SK-N-SH (cell line): ENCODE data around the gene CCDC61. TPM values are rescaled to one million over a fixed set of nuclear protein-coding genes. Genes with fewer than 3 reads are reported as not detected.

Experiments used
- CTCF ChIA-PET: fragments of 300-600, 350-600 bp; formaldehyde crosslinking; extraction: SDS; loops from one replicate; lab custom pipeline; 2021; lab: Yijun Ruan, JAX
- POLR2A ChIA-PET: fragments of 350-600 bp; sonication (Branson Sonifier 250); formaldehyde crosslinking; extraction: SDS; loops from one replicate; lab custom pipeline; 2020; ENCODE audit warnings: antibody characterized with exemption, inconsistent platforms; lab: Yijun Ruan, JAX
- DNase-seq: peaks from one replicate; pipeline ENCODE4 v3.0.0; 2012
- H2AFZ ChIP-seq: fragments of 200-600 bp; sonication (generic); 2 replicates; pipeline ENCODE4 v1.8.1; 2016; ENCODE audit warnings: antibody characterized with exemption, mild to moderate bottlenecking, low read depth
- H3F3A ChIP-seq: fragments of 200-600 bp; sonication (generic); replicated peaks from 2 replicates; pipeline ENCODE3; 2016; ENCODE audit warnings: antibody characterized with exemption, mild to moderate bottlenecking; ENCODE audit not compliant: insufficient read depth
- H3K27ac ChIP-seq, 2 experiments: fragments of 200-500 bp in 1 of 2; fragments of 200-600 bp in 1 of 2; sonication (Bioruptor generic) in 1 of 2; sonication (generic), shearing (Covaris generic) in 1 of 2; 2 replicates each; pipeline versions ENCODE4 v1.5.1 to v1.6.1; 2014 to 2016; ENCODE audit warnings: low read depth in 2 of 2, inconsistent platforms in 1 of 2, low read length in 1 of 2, mild to moderate bottlenecking in 1 of 2, mixed read lengths in 1 of 2
- H3K27me3 ChIP-seq: fragments of 200-600 bp; sonication (generic), shearing (Covaris generic); 2 replicates; pipeline ENCODE4 v1.6.1; 2016; ENCODE audit warnings: mixed run types; ENCODE audit not compliant: insufficient read depth
- H3K36me3 ChIP-seq, 2 experiments: fragments of 200-500 bp in 1 of 2; fragments of 200-600 bp in 1 of 2; sonication (Bioruptor generic) in 1 of 2; sonication (generic) in 1 of 2; replicated peaks in 1 of 2; 2 replicates each; pipeline versions ENCODE3 to v1.5.1; 2014 to 2016; ENCODE audit warnings: low read length in 1 of 2, mild to moderate bottlenecking in 1 of 2; ENCODE audit not compliant: insufficient read depth in 2 of 2, control insufficient read depth in 1 of 2
- H3K4me1 ChIP-seq, 2 experiments: fragments of 200-500 bp in 1 of 2; fragments of 200-600 bp in 1 of 2; sonication (Bioruptor generic) in 1 of 2; sonication (generic), shearing (Covaris generic) in 1 of 2; 2 replicates each; pipeline versions ENCODE4 v1.5.1 to v1.6.1; 2014 to 2016; ENCODE audit warnings: low read depth in 1 of 2, low read length in 1 of 2, mixed run types in 1 of 2; ENCODE audit not compliant: insufficient read depth in 2 of 2, control insufficient read depth in 1 of 2
- H3K4me2 ChIP-seq: fragments of 200-600 bp; sonication (generic), shearing (Covaris generic); 2 replicates; pipeline ENCODE4 v1.6.1; 2017; ENCODE audit warnings: mixed run types
- H3K4me3 ChIP-seq, 2 experiments: fragments of 200-500 bp in 1 of 2; fragments of 200-600 bp in 1 of 2; sonication (Bioruptor generic) in 1 of 2; sonication (generic), shearing (Covaris generic) in 1 of 2; 2 replicates each; pipeline versions ENCODE4 v1.5.1 to v1.8.1; 2014 to 2016; ENCODE audit warnings: low read depth in 2 of 2, inconsistent platforms in 1 of 2, low read length in 1 of 2, mild to moderate bottlenecking in 1 of 2, mixed read lengths in 1 of 2, moderate library complexity in 1 of 2
- H3K79me2 ChIP-seq: fragments of 200-600 bp; sonication (generic); 2 replicates; pipeline ENCODE4 v1.8.1; 2017; ENCODE audit warnings: mild to moderate bottlenecking; ENCODE audit not compliant: insufficient read depth
- H3K9ac ChIP-seq: fragments of 200-600 bp; sonication (generic); 2 replicates; pipeline ENCODE4 v1.6.1; 2017; ENCODE audit warnings: mixed run types
- H3K9me2 ChIP-seq: fragments of 200-600 bp; sonication (generic); 2 replicates; pipeline ENCODE4 v1.6.1; 2017; ENCODE audit warnings: mixed run types
- H3K9me3 ChIP-seq: fragments of 200-600 bp; sonication (generic); 2 replicates; pipeline ENCODE4 v1.6.1; 2017; ENCODE audit warnings: mixed run types, mild to moderate bottlenecking, moderate library complexity
- H4K20me1 ChIP-seq: fragments of 200-600 bp; sonication (generic); 2 replicates; pipeline ENCODE4 v1.6.1; 2017; ENCODE audit warnings: mild to moderate bottlenecking, mixed run types; ENCODE audit not compliant: insufficient read depth
- CTCF ChIP-seq: fragments of 200-600 bp; sonication (generic); IDR thresholded peaks from 2 replicates; pipeline ENCODE4 v1.6.1; 2017; ENCODE audit warnings: antibody characterized with exemption, mild to moderate bottlenecking, moderate library complexity
- FOSL2 ChIP-seq: IDR thresholded peaks from 2 replicates; pipeline ENCODE4 v1.4.0; 2012; ENCODE audit warnings: low read depth, mild to moderate bottlenecking, moderate library complexity, borderline replicate concordance
- FOXJ3 ChIP-seq: sonication (generic); formaldehyde crosslinking; IDR thresholded peaks from 2 replicates; pipeline ENCODE4 v1.5.1; 2020; ENCODE audit warnings: mild to moderate bottlenecking, missing genetic modification reagents
- GATA2 ChIP-seq: sonication (generic); formaldehyde crosslinking; IDR thresholded peaks from 2 replicates; pipeline ENCODE4 v1.5.0; 2020; ENCODE audit warnings: mild to moderate bottlenecking, missing genetic modification reagents
- PBX3 ChIP-seq: IDR thresholded peaks from 2 replicates; pipeline ENCODE4; 2012
- RAD21 ChIP-seq: IDR thresholded peaks from 2 replicates; pipeline ENCODE4 v1.6.1; 2012; ENCODE audit warnings: mild to moderate bottlenecking, low read length
- RFX5 ChIP-seq: IDR thresholded peaks from 2 replicates; pipeline ENCODE4 v1.6.1; 2012; ENCODE audit warnings: mild to moderate bottlenecking, improper control_type of control experiment, low read length
- SIN3A ChIP-seq: IDR thresholded peaks from 2 replicates; pipeline ENCODE4 v1.6.1; 2012; ENCODE audit warnings: low read depth, mild to moderate bottlenecking, low read length, moderate library complexity, borderline replicate concordance
- TAF1 ChIP-seq: IDR thresholded peaks from 2 replicates; pipeline ENCODE4 v1.6.1; 2012; ENCODE audit warnings: low read depth, mild to moderate bottlenecking, low read length, moderate library complexity, borderline replicate concordance
- TCF12 ChIP-seq: IDR thresholded peaks from 2 replicates; pipeline ENCODE4 v1.4.0; 2012
- TEAD4 ChIP-seq: IDR thresholded peaks from 2 replicates; pipeline ENCODE4 v1.4.0; 2012; ENCODE audit warnings: mild to moderate bottlenecking, borderline replicate concordance; ENCODE audit not compliant: insufficient read depth
- USF1 ChIP-seq: IDR thresholded peaks from 2 replicates; pipeline ENCODE4 v1.4.0; 2012; ENCODE audit warnings: low read depth, borderline replicate concordance
- WGBS: methylation state at CpG from one replicate; pipeline ENCODE4 v1.1.6; 2017; ENCODE audit warnings: low lambda C conversion rate; 5-methylcytosine and 5-hydroxymethylcytosine counted together
- polyA plus RNA-seq, 3 experiments: library from polyadenylated mRNA; depleted of rRNA; stranded (reverse); fragments of >200 nt; gene quantifications; 2 replicates each; pipeline ENCODE4 v1.2.3, GENCODE V29; 2012

Gene CCDC61
- polyA plus RNA-seq, 1 of the 3 experiments (the other 2 are of a cell fraction), result 6.8 TPM

- peak; percentile 55; the same call in 1 of the 2 replicates for TF ChIP-seq TAF1
- TF ChIP-seq RFX5, result peak; percentile 53; the same call in 1 of the 2 replicates
- TF ChIP-seq PBX3, result peak; percentile 100; the same call in 1 of the 2 replicates
- no peak for TF ChIP-seq FOXJ3 (CRISPR knock-in tag)
- peak; percentile 47; the same call in 1 of the 2 replicates for TF ChIP-seq SIN3A
- TF ChIP-seq RAD21, result no peak
- TF ChIP-seq TCF12, result no peak
- peak; percentile 79; the same call in 1 of the 2 replicates for TF ChIP-seq USF1
- no peak for TF ChIP-seq TEAD4
- TF ChIP-seq GATA2 (CRISPR knock-in tag), result no peak
Observed at GRCh38 chr19:45994998-45995714, at the start of gene CCDC61 (continued).

GRCh38 chr19:45947926-45948325 is 47.3 kb upstream of the CCDC61 start:
- Histone ChIP-seq H3K9me3 (no peaks in the 10 kb centered on the region), H3K27me3 (no peaks in the 10 kb centered on the region), H3K4me2 (no peak overlapping the region), H3K27ac (no peak overlapping the region), H3K9ac (no peak overlapping the region), H3K4me1 (no peaks in the 10 kb centered on the region; a peak in 1 of 4 replicates)
- POLR2A ChIA-PET, result no interaction called here
- CTCF ChIA-PET, result interaction anchor here (0.9 to 1.2 kb wide), 3 partner anchors 9 to 18 kb away, joined by 3 read pairs; no protein-coding TSS in a partner anchor
- peak; percentile 36; the same call in 1 of the 2 replicates for TF ChIP-seq FOSL2
- TF ChIP-seq CTCF, result no peak
- TF ChIP-seq, all 33 proteins: peak for 1
- no peak for DNase-seq
- H3K36me3 ChIP-seq, result peaks cover 0 to 32% of the 10 kb centered on the region in 2 experiments
- H4K20me1 ChIP-seq, result no peaks in the 10 kb centered on the region
- H3K4me3 ChIP-seq, result no peak overlapping the region
- H3K9me2 ChIP-seq, result no peaks in the 10 kb centered on the region
- no peaks in the 10 kb centered on the region for H3F3A ChIP-seq
- no peaks in the 10 kb centered on the region for H3K79me2 ChIP-seq
- WGBS, result 100% methylated on average over 1 of the region's 1 CpG
- H2AFZ ChIP-seq, result no peak overlapping the region
